Heart left ventricle (tissue), 13 donors: ENCODE results near the gene PROZ.

Experiments
- CTCF ChIP-seq, 12 donors: fragments of 200-600 bp; sonication (generic) in 4 of 12; IDR thresholded peaks; one replicate each; pipeline versions ENCODE4 v1.5.0 to v1.8.0; 2018 to 2022; ENCODE audit warnings: antibody characterized with exemption in 12 of 12, mild to moderate bottlenecking in 5 of 12
- POLR2A ChIP-seq, 2 donors: fragments of 450-650 bp; IDR thresholded peaks; one replicate each; pipeline ENCODE4 v1.6.1; 2017; ENCODE audit warnings: antibody characterized with exemption in 2 of 2, mild to moderate bottlenecking in 2 of 2, moderate library complexity in 2 of 2
- donor health status: ischemic (EF 13 %, LVEDD 7.1; RV severe dilation, severe dysfunction).
- donor health status: DM: no; HTN: yes; CAD: no.
- donor health status: DM: no; HTN: no; CAD: no.
- donor health status: ischemic (EF 25% LVEDD 6.9; RV normal size, moderate dysfunction).
- donor health status: ischemic (EF 25% LVEDD 5.7; RV mildly dilated, moderate dysfunction).
- donor health status: ischemic (EF 35%, LVEDD 5.7; RV mildly dilated, moderate dysfunction).
- donor health status: nonischemic (EF 11% LVEDD 7.7; RV severe dilation, severe dysfunction).
- donor health status: DM: yes; HTN: yes; CAD: no.
- donor health status: PGD.
- donor health status: ischemic (EF 29% LVEDD 5.4; RV normal size, mild dysfunction).
- donor health status: nonischemic (EF 23%, LVEDD 6.1; RV moderate dilation, normal function).

- TF ChIP-seq CTCF (IDR thresholded peaks at IDR 0.05) (no peak), POLR2A (IDR thresholded peaks at IDR 0.05) (no peak)
These were observed 43.7 kb upstream of the PROZ start for GRCh38 chr13:113114511-113115362.
